Body of pancreas (tissue), 4 donors: ENCODE measurements around the gene PRDM16. TPM values are rescaled to one million over a fixed set of nuclear protein-coding genes. Genes with fewer than 3 reads are reported as not detected.
A peak's percentile ranks its signal among the peaks of the same experiment; 100 is the strongest.

Source experiments
- ATAC-seq: fragments of 150-250 bp; one replicate; pipeline ENCODE4 v1.9.1; 2016
- DNase-seq, 4 donors: peaks; one replicate each; pipeline ENCODE4 v3.0.0-alpha.2; 2019
- H3K27ac ChIP-seq, 4 donors: fragments of 200-600 bp; sonication (generic); 1 replicate in 3 of 4; 2 replicates in 1 of 4; pipeline versions ENCODE4 v1.5.1 to v1.6.1; 2016 to 2019; ENCODE audit warnings: mild to moderate bottlenecking in 1 of 4, mixed read lengths in 1 of 4, moderate library complexity in 1 of 4
- H3K27me3 ChIP-seq, 2 donors: fragments of 200-600 bp; sonication (generic); one replicate each; pipeline ENCODE4 v1.6.0; 2016; ENCODE audit warnings: mild to moderate bottlenecking in 1 of 2
- H3K36me3 ChIP-seq, 2 donors: fragments of 200-600 bp; sonication (generic); replicated peaks in 1 of 2; 2 replicates each; pipeline ENCODE4 v1.5.1; 2016; ENCODE audit warnings: low read depth in 2 of 2; ENCODE audit not compliant: insufficient read depth in 1 of 2
- H3K4me1 ChIP-seq: fragments of 200-600 bp; sonication (generic); one replicate; pipeline ENCODE4 v1.6.0; 2016
- H3K4me3 ChIP-seq, 2 donors: fragments of 200-600 bp; sonication (generic); 1 replicate in 1 of 2; 2 replicates in 1 of 2; pipeline ENCODE4 v1.5.1; 2016 to 2019
- H3K9me3 ChIP-seq, 3 donors: fragments of 200-600 bp; sonication (generic); 1 replicate in 2 of 3; 2 replicates in 1 of 3; pipeline ENCODE4 v1.5.1; 2016
- POLR2A ChIP-seq, 3 donors: fragments of 450-650 bp; IDR thresholded peaks; one replicate each; pipeline ENCODE4 v1.6.1; 2016; ENCODE audit warnings: antibody characterized with exemption in 3 of 3, mild to moderate bottlenecking in 2 of 3
- WGBS, 2 donors: methylation state at CpG; one replicate each; pipeline ENCODE4 v1.1.5; 2017; 5-methylcytosine and 5-hydroxymethylcytosine counted together
- intact Hi-C: fragments of 100-400 bp; cut with DNase I; formaldehyde crosslinking; loops from one replicate; pipeline ENCODE4 v1.15.1; 2023
- total RNA-seq, 2 donors: library from RNA; depleted of rRNA; stranded (reverse); fragments of >200 nt; gene quantifications; one replicate each; pipeline ENCODE4 v1.1.0, GENCODE V29; 2016
- TF ChIP-seq, protein P1 (sequence below), 7 experiments: fragments of 450-650 bp in 4 of 7; fragments of 200-600 bp in 3 of 7; sonication (generic) in 3 of 7; IDR thresholded peaks; one replicate each; pipeline ENCODE4 v1.5.1; 2016 to 2019; ENCODE audit warnings: antibody characterized with exemption in 7 of 7

Gene PRDM16
- total RNA-seq, 2 donors from 2014 or later: 15.2 to 16.6 TPM

DNA sequence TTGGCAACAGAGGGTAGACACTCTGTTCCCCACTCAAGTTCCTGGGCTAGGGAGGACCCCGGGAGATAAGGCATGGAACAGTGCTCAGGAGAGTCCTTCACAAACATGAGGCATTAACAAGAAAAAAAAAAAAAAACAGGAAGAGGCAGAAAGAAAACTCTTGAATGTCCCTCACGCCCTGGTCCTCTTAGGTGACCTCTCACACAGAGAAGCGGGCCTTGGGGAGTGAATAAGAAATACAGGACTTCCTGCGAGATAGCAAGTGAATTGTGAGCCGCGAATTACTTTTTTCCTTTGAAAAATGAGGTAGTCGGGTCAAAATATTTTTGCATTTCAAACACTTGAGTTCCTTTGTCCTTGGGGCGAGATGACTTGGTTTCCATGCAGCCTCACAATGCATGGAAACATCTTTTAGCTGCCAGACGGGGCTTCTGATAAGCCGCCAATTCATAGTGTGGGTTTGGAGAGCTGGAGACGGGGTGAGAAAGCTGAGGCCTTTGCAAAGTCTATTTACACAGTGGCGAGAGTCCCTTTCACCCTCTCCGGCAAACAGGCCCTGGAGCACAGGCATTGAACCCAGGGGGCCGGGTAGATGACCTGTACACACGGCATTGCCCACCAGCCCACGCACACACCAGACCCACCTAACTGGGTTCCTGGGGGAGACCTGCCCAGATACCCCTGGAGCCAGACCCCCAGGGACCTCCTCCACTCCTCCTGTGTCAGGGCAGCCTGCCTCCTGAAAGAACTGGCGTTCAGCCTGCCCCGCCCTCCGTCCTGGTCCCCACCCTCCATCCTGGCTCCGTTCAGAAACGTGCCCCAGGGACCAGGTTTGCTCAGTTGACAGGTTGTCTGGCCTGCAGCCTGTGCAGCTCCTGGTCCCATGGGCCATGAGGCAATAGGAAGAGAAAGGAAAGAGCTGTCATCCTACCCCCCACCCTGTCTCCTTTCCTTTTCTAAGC is 192.3 kb downstream of the PRDM16 start:
- Histone ChIP-seq H3K4me1 (peaks cover 4% of the 10 kb centered on the region), H3K9me3 (no peaks in the 10 kb centered on the region), H3K4me3 (no peak overlapping the region), H3K36me3 (no peaks in the 10 kb centered on the region), H3K27ac (no peak overlapping the region), H3K27me3 (no peaks in the 10 kb centered on the region)
- 65 to 69% methylated on average over 11 to 21 of the region's 21 CpGs for WGBS, 2 donors
- intact Hi-C loops: no loop called here
- DNase-seq (peak in 1 of 4 donors; percentile 44), ATAC-seq (no peak)
- TF ChIP-seq, protein P1, sequence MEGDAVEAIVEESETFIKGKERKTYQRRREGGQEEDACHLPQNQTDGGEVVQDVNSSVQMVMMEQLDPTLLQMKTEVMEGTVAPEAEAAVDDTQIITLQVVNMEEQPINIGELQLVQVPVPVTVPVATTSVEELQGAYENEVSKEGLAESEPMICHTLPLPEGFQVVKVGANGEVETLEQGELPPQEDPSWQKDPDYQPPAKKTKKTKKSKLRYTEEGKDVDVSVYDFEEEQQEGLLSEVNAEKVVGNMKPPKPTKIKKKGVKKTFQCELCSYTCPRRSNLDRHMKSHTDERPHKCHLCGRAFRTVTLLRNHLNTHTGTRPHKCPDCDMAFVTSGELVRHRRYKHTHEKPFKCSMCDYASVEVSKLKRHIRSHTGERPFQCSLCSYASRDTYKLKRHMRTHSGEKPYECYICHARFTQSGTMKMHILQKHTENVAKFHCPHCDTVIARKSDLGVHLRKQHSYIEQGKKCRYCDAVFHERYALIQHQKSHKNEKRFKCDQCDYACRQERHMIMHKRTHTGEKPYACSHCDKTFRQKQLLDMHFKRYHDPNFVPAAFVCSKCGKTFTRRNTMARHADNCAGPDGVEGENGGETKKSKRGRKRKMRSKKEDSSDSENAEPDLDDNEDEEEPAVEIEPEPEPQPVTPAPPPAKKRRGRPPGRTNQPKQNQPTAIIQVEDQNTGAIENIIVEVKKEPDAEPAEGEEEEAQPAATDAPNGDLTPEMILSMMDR (IDR thresholded peaks at IDR 0.05): no peak
- no peak for TF ChIP-seq POLR2A (IDR thresholded peaks at IDR 0.05)

DNA sequence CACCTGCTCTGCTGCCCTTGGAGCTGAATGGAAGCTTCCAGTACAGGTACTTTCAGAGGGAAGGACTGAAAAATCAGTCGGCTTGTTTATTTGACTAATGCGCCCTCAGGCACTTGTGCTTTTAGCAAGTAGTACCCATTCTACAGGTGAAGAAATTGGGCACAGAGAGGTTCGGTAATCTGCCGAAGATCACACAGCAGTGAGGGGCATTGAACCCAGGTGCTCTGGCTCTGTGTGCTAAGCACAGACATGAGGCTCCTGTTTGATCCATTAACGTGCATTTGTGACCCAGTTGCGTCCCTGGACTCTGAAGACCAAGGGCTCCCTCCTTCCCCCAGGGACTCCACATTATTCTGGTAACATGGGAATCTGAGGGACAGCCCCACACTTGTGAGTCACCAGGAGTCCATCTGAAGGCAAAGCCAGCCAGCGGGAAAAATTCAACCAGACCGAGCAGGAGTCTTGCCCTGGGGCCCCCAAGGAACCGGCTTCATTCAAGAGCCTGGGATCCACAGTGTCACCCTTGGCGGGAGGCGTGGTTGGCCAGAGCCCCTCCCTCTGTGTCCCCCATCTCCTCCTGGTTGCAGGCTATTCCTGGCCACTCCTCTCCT is 193.1 kb downstream of the PRDM16 start:
- WGBS, 2 donors: 90 to 92% methylated on average over 11 of the region's 11 CpGs
- Histone ChIP-seq H3K4me3 (no peak overlapping the region), H3K4me1 (peaks cover 4% of the 10 kb centered on the region), H3K9me3 (no peaks in the 10 kb centered on the region), H3K27me3 (no peaks in the 10 kb centered on the region), H3K27ac (no peak overlapping the region), H3K36me3 (no peaks in the 10 kb centered on the region)
- DNase-seq (no peak), ATAC-seq (no peak)
- TF ChIP-seq, protein P1 (IDR thresholded peaks at IDR 0.05): no peak
- TF ChIP-seq POLR2A (IDR thresholded peaks at IDR 0.05): no peak
- intact Hi-C loops: no loop called here

DNA sequence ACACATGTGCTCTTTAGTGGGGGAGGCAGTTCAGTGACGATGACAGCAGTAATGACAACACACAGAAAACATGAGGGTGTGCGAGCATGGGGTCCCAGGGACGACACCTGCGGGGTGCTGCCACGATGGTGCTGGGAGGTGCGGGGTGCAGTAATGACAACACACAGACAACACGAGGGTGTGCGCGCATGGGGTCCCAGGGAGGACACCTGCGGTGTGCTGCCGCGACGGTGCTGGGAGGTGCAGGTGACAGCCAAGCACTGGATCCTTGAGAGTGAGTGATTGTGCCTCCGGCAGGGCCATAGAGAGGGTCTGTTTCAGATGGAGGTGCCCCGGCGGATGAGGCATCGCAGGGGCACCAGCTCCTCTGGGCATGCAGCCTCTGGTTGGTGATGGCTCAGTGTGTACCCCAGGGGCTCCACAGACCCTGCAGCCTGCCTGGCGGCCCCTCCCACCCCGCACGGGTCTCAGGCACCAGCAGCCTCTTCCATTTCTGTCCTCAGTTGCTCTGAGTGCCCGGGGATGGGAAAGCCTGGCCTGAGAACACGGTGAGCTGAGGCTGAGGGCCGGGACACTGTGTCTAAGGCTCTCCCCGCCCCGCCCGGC is 193.8 kb downstream of the PRDM16 start:
- DNase-seq (no peak), ATAC-seq (no peak)
- H3K36me3 ChIP-seq: no peaks in the 10 kb centered on the region
- TF ChIP-seq, protein P1 (IDR thresholded peaks at IDR 0.05): no peak
- no peak for TF ChIP-seq POLR2A (IDR thresholded peaks at IDR 0.05)
- intact Hi-C loops: no loop called here
- H3K27me3 ChIP-seq: no peaks in the 10 kb centered on the region
- no peak overlapping the region for H3K27ac ChIP-seq
- no peaks in the 10 kb centered on the region for H3K9me3 ChIP-seq
- H3K4me1 ChIP-seq: peaks cover 4% of the 10 kb centered on the region
- H3K4me3 ChIP-seq: no peak overlapping the region
- 91 to 93% methylated on average over 12 to 26 of the region's 26 CpGs for WGBS, 2 donors

DNA sequence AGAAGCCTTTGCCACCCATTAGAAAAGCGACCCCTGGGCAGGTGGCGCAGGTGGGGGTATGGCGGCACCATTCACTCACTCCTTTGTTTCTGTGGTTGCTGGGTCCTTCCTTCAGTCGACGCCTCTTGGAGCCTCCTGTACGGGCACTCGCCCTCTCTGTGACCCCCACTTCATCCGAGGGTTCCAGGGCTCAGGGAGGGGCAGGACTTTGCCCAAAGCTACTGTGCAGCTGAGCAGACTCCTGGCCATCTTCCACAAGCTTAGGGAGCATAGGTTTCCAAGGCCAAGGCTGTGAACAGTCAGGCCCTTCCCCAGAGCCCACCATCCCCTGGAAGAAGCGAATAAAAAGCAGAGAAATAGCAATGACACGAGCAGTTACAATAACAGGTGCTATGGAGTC is 194.8 kb downstream of the PRDM16 start:
- 78 to 84% methylated on average over 10 of the region's 10 CpGs for WGBS, 2 donors
- no peak for DNase-seq
- H3K9me3 ChIP-seq: no peaks in the 10 kb centered on the region
- TF ChIP-seq, protein P1 (IDR thresholded peaks at IDR 0.05): no peak
- no peak for TF ChIP-seq POLR2A (IDR thresholded peaks at IDR 0.05)
- H3K36me3 ChIP-seq: no peaks in the 10 kb centered on the region
- intact Hi-C loops: no loop called here
- peaks cover 4% of the 10 kb centered on the region for H3K4me1 ChIP-seq
- ATAC-seq: no peak
- no peak overlapping the region for H3K4me3 ChIP-seq
- H3K27me3 ChIP-seq: no peaks in the 10 kb centered on the region
- no peak overlapping the region for H3K27ac ChIP-seq
